Measurements from ENCODE around the gene SSX2IP.

- TF ChIP-seq REST (IDR thresholded peaks at IDR 0.05; ENCODE audit: low read depth) = no peak
- TF ChIP-seq EP300 (IDR thresholded peaks at IDR 0.05; ENCODE audit: borderline replicate concordance) = no peak
- no peak for TF ChIP-seq MAX (IDR thresholded peaks at IDR 0.05)
- no peak for TF ChIP-seq ZBTB7A (IDR thresholded peaks at IDR 0.05; ENCODE audit: low read depth)
- TF ChIP-seq TEAD4 (IDR thresholded peaks at IDR 0.05) = no peak
- TF ChIP-seq CEBPB (IDR thresholded peaks at IDR 0.05) = no peak
- TF ChIP-seq USF1 (IDR thresholded peaks at IDR 0.05) = no peak
- TF ChIP-seq RAD21 (IDR thresholded peaks at IDR 0.05; ENCODE audit: low read depth) = no peak
- no peak for TF ChIP-seq TCF12 (IDR thresholded peaks at IDR 0.05; ENCODE audit: low read depth)
- TF ChIP-seq NFIC (IDR thresholded peaks at IDR 0.05) = no peak
- no peak for TF ChIP-seq TAF1 (IDR thresholded peaks at IDR 0.05; ENCODE audit: low read depth)
Measured at GRCh38 chr1:84635429-84635828, 54.8 kb downstream of the SSX2IP start.

Measured in Ishikawa (cell line).